Liver (tissue), 3 donors: ENCODE results near the gene COL4A4.

Experiments used
- FOXA1 ChIP-seq: IDR thresholded peaks from 2 replicates; pipeline ENCODE4 v1.6.1; 2016; ENCODE audit warnings: antibody characterized with exemption
- JUND ChIP-seq, 2 donors: IDR thresholded peaks; 2 replicates each; pipeline ENCODE4 v1.6.1; 2016; ENCODE audit warnings: antibody characterized with exemption in 2 of 2
- NR2F2 ChIP-seq: IDR thresholded peaks from 2 replicates; pipeline ENCODE4 v1.6.1; 2016; ENCODE audit warnings: antibody characterized with exemption
- RXRA ChIP-seq, 2 donors: IDR thresholded peaks; 2 replicates each; pipeline ENCODE4 v1.6.1; 2017 to 2018; ENCODE audit warnings: antibody characterized with exemption in 2 of 2, mild to moderate bottlenecking in 1 of 2
- TAF1 ChIP-seq: conservative IDR thresholded peaks from 2 replicates; pipeline ENCODE4 v1.6.1; 2016; ENCODE audit warnings: antibody characterized with exemption, mild to moderate bottlenecking
- YY1 ChIP-seq: IDR thresholded peaks from 2 replicates; pipeline ENCODE4 v1.6.1; 2016; ENCODE audit warnings: antibody characterized with exemption, mild to moderate bottlenecking
- ZBTB33 ChIP-seq: IDR thresholded peaks from 2 replicates; pipeline ENCODE4 v1.6.1; 2016; ENCODE audit warnings: antibody characterized with exemption
- TF ChIP-seq, protein P1 (sequence below): fragments of 150-350 bp; IDR thresholded peaks from 2 replicates; pipeline ENCODE4 v1.5.1; 2017; ENCODE audit warnings: improper control_type of control experiment, low read depth, low read length; ENCODE audit not compliant: missing input control
- TF ChIP-seq, protein P2 (sequence below): IDR thresholded peaks from 2 replicates; pipeline ENCODE4 v1.6.1; 2016; ENCODE audit warnings: antibody characterized with exemption
- TF ChIP-seq, protein P3 (sequence below): IDR thresholded peaks from 2 replicates; pipeline ENCODE4 v1.6.1; 2016; ENCODE audit warnings: antibody characterized with exemption
- TF ChIP-seq, protein P4 (sequence below): IDR thresholded peaks from 2 replicates; pipeline ENCODE4 v1.6.1; 2016; ENCODE audit warnings: antibody characterized with exemption, mild to moderate bottlenecking
- donor health status: healthy.
- donor health status: healthy.

- TF ChIP-seq, protein P1, sequence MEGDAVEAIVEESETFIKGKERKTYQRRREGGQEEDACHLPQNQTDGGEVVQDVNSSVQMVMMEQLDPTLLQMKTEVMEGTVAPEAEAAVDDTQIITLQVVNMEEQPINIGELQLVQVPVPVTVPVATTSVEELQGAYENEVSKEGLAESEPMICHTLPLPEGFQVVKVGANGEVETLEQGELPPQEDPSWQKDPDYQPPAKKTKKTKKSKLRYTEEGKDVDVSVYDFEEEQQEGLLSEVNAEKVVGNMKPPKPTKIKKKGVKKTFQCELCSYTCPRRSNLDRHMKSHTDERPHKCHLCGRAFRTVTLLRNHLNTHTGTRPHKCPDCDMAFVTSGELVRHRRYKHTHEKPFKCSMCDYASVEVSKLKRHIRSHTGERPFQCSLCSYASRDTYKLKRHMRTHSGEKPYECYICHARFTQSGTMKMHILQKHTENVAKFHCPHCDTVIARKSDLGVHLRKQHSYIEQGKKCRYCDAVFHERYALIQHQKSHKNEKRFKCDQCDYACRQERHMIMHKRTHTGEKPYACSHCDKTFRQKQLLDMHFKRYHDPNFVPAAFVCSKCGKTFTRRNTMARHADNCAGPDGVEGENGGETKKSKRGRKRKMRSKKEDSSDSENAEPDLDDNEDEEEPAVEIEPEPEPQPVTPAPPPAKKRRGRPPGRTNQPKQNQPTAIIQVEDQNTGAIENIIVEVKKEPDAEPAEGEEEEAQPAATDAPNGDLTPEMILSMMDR = no peak
- TF ChIP-seq TAF1 = no peak
- TF ChIP-seq, protein P2, sequence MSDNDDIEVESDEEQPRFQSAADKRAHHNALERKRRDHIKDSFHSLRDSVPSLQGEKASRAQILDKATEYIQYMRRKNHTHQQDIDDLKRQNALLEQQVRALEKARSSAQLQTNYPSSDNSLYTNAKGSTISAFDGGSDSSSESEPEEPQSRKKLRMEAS = no peak
- TF ChIP-seq NR2F2 = no peak
- TF ChIP-seq, protein P3, sequence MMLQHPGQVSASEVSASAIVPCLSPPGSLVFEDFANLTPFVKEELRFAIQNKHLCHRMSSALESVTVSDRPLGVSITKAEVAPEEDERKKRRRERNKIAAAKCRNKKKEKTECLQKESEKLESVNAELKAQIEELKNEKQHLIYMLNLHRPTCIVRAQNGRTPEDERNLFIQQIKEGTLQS = no peak
- TF ChIP-seq, protein P4, sequence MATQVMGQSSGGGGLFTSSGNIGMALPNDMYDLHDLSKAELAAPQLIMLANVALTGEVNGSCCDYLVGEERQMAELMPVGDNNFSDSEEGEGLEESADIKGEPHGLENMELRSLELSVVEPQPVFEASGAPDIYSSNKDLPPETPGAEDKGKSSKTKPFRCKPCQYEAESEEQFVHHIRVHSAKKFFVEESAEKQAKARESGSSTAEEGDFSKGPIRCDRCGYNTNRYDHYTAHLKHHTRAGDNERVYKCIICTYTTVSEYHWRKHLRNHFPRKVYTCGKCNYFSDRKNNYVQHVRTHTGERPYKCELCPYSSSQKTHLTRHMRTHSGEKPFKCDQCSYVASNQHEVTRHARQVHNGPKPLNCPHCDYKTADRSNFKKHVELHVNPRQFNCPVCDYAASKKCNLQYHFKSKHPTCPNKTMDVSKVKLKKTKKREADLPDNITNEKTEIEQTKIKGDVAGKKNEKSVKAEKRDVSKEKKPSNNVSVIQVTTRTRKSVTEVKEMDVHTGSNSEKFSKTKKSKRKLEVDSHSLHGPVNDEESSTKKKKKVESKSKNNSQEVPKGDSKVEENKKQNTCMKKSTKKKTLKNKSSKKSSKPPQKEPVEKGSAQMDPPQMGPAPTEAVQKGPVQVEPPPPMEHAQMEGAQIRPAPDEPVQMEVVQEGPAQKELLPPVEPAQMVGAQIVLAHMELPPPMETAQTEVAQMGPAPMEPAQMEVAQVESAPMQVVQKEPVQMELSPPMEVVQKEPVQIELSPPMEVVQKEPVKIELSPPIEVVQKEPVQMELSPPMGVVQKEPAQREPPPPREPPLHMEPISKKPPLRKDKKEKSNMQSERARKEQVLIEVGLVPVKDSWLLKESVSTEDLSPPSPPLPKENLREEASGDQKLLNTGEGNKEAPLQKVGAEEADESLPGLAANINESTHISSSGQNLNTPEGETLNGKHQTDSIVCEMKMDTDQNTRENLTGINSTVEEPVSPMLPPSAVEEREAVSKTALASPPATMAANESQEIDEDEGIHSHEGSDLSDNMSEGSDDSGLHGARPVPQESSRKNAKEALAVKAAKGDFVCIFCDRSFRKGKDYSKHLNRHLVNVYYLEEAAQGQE = no peak
- no peak for TF ChIP-seq ZBTB33
- TF ChIP-seq RXRA (IDR thresholded peaks at IDR 0.05) = no peak
- TF ChIP-seq JUND (IDR thresholded peaks at IDR 0.05) = no peak
- no peak for TF ChIP-seq YY1
- TF ChIP-seq FOXA1 = no peak
Observed at GRCh38 chr2:227031379-227031778, 132.6 kb downstream of the COL4A4 start.
